ENCODE measurements around the gene RBP7.
"Not testable (repeated sequence)": the region's sequence is repeated elsewhere in the genome, so short reads cannot be mapped to it uniquely, and the experiment has no call there.

The RBP7 gene

GRCh38 chr1:9996624-9997582 is at the start of gene RBP7:
TSS of gene RBP7 (plus strand) at chr1:9997228. CDS start at chr1:9997259, 31 bp downstream.
- DNase-seq = peak; percentile 31

GRCh38 chr1:9957726-9958125 is 39.3 kb upstream of the RBP7 start:
- DNase-seq = no peak

GRCh38 chr1:9960011-9960410 is 37.0 kb upstream of the RBP7 start:
- no peak for DNase-seq

- DNase-seq = peak; percentile 58
Observed at GRCh38 chr1:9960706-9961562, 36.1 kb upstream of the RBP7 start.

GRCh38 chr1:9984253-9984652 is 12.8 kb upstream of the RBP7 start:
- no peak for DNase-seq

- DNase-seq = no peak
Observed at GRCh38 chr1:9985001-9985400, 12.0 kb upstream of the RBP7 start.

GRCh38 chr1:9989773-9990172 is 7.3 kb upstream of the RBP7 start:
- no peak for DNase-seq

- DNase-seq = no peak
Observed at GRCh38 chr1:9990944-9991343, 6.1 kb upstream of the RBP7 start.

GRCh38 chr1:9992910-9993309 is 4.1 kb upstream of the RBP7 start:
- no peak for DNase-seq

GRCh38 chr1:9993561-9994075 is 3.4 kb upstream of the RBP7 start:
- no peak for DNase-seq

- no peak for DNase-seq
Observed at GRCh38 chr1:10001016-10001665, 4.1 kb downstream of the RBP7 start.

- DNase-seq = not testable (repeated sequence)
Observed at GRCh38 chr1:10005248-10005647, 8.2 kb downstream of the RBP7 start.

- DNase-seq = peak; percentile 28
Observed at GRCh38 chr1:10007169-10007568, 10.1 kb downstream of the RBP7 start.

GRCh38 chr1:10014016-10014415 is 17.0 kb downstream of the RBP7 start:
- no peak for DNase-seq

GRCh38 chr1:10019561-10019960 is 22.5 kb downstream of the RBP7 start:
- DNase-seq = no peak

GRCh38 chr1:10020086-10020485 is 23.1 kb downstream of the RBP7 start:
- no peak for DNase-seq

- not testable (repeated sequence) for DNase-seq
Observed at GRCh38 chr1:10020678-10021077, 23.6 kb downstream of the RBP7 start.

GRCh38 chr1:10021992-10022391 is 25.0 kb downstream of the RBP7 start:
- not testable (repeated sequence) for DNase-seq

- DNase-seq = no peak
Observed at GRCh38 chr1:10022656-10023055, 25.6 kb downstream of the RBP7 start.

- no peak for DNase-seq
Observed at GRCh38 chr1:10025354-10025753, 28.3 kb downstream of the RBP7 start.

- no peak for DNase-seq
Observed at GRCh38 chr1:10027027-10027426, 30.0 kb downstream of the RBP7 start.

GRCh38 chr1:10028956-10029500 is 32.0 kb downstream of the RBP7 start:
- not testable (repeated sequence) for DNase-seq

GRCh38 chr1:10031461-10031860 is 34.4 kb downstream of the RBP7 start:
- DNase-seq = no peak
